Endometrial microvascular endothelial cells (primary cell): ENCODE results near the gene ZNF598. TPM values are rescaled to one million over a fixed set of nuclear protein-coding genes. Genes with fewer than 3 reads are reported as not detected.
"Not testable (repeated sequence)": the region's sequence is repeated elsewhere in the genome, so short reads cannot be mapped to it uniquely, and the experiment has no call there.

ENCODE experiments used
- in situ Hi-C: cut with HindIII; loops from 2 replicates; pipeline ENCODE4 v1.10.0; 2017; ENCODE audit warnings: low sequenced_read_pairs, low pct_unique_long_range_greater_than_20kb; ENCODE audit errors: inconsistent ontology term
- total RNA-seq: library from RNA; depleted of rRNA; stranded (reverse); fragments of >200 nt; gene quantifications from one replicate; pipeline ENCODE4 v1.2.3, GENCODE V29; 2015; ENCODE audit errors: inconsistent ontology term

Gene ZNF598
- total RNA-seq, 1 donor from 2014 or later, result 50.6 TPM

DNA sequence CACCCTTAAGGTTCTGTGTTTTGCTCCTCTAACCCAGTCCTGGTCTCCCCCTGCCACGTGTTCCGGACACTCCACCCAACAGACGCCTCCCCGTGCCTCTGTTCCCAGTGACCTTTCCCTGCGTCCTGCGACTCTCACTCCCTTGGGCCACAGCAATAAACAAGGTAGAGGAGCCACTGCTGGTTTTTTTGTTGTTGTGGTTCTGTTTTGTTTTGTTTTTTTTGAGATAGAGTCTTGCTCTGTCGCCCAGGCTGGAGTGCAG, 6.3 kb upstream of the ZNF598 start:
- in situ Hi-C loops, result no loop called here

DNA sequence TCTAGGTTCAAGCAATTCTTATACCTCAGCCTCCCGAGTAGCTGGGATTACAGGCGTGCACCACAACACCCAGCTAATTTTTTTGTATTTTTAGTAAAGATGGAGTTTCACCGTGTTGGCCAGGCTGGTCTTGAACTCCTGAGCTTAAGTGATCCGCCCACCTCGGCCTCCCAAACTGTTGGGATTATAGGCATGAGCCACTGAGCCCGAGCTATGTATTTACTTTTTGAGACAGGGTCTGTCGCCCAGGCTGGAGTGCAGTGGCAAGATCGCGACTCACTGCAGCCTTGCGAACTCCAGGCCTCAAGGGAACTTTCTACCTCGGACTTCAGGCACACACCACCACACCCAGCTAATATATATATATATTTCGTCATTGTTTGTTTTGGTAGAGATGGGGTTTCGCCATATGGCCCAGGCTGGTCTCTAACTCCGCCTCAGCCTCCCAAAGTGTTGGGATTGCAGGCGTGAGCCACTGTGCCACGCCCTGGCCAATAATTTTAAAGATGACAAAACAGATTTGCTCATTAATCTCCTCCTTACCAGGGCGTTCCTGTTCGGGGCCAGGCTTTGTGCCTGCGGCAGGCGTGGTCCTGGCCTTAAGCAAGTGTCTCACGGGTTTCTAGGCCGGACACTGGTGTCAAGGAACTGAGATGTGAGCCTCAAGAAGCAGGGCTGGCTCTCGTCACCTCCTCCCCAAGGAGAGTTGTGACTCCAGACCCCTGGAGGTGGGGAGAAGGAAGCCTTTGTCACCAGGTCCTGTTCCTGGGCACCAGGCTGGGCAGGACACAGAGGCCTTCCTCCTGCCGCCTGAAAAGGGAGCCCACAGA, 5.7 kb upstream of the ZNF598 start:
- in situ Hi-C loops, result no loop called here

DNA sequence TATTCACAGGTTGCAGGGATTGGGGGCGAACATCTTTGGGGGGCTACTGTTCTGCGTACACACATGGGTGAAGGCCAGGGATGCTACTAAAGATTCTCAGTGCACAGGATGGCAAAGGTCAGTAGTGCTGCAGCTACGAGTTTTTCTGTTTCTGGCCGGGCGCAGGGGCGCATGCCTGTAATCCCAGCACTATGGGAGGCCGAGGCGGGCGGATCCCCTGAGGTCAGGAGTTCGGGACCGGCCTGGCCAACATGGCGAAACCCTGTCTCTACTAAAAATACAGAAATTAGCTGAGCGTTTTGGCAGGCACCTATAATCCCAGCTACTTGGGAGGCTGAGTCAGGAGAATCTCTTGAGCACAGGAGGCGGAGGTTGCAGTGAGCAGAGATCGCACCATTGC, 3.9 kb upstream of the ZNF598 start:
- in situ Hi-C loops, result no loop called here

DNA sequence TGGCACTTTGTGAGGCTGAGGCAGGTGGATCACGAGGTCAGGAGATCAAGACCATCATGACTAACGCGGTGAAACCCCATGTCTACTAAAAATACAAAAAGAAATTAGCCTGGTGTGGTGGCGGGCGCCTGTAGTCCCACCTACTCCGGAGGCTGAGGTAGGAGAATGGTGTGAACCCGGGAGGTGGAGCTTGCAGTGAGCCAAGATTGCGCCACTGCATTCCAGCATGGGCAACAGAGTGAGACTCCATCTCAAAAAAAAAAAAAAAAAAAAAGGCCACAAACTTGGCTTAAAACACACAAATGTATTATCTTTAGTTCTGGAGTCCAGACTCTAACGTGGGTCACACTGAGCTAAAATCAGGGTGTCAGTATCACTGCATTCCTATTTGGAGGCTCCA, 2.1 kb upstream of the ZNF598 start:
- in situ Hi-C loops, result not testable (repeated sequence)

DNA sequence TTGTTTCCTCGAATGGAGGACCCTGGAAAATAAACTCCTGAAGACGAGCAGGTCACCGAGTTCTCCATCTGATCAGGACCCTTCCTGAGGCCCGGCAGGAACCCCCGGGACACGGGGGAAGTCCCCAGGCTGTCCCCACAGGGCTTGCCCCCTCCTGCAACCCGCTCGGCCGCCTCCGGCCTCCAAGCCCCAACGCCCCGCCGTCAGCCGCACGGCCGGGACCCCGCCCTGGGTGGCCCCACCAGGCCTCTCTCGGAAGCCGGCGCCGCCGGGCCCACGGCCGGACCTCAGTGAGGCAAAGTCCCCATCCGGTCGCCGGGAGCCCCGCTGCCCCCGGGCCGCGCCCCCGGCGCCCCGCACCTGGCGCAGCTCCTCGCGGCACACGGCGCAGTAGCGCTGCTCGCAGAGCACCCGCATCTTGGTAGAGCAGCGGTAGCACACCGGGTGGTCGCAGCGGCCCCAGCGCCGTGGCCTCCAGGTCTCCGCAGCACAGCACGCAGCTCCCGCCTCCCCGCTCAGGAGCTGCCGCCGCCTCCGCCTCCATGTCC, 383 bp downstream of the ZNF598 start:
- in situ Hi-C loops, result no loop called here

DNA sequence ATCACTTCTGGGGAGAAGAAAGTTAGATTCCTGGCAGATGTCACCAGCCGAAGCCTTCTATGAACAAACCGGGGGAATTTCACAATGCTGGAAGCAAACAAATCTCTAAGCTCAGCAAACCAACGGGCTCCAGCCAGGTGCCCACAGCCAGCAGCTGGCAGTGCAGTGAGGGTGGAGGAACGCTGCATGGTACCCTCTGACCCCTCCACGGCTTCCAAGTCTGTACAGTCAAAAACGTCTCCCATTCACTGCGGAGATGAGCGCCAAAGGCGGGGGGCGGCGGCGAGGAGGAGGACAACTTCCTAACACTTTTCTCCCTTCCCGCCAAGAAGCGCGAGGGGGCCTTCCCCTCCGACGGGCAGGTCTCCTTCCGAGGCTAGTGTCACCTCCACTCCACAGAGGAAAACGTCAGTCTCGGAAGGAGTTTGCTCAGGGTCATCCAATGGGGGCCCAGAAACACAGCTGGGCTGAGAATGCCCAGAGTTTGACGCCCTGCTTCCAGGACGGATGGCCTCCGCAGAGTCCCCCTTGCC, 924 bp downstream of the ZNF598 start:
- in situ Hi-C loops, result no loop called here

DNA sequence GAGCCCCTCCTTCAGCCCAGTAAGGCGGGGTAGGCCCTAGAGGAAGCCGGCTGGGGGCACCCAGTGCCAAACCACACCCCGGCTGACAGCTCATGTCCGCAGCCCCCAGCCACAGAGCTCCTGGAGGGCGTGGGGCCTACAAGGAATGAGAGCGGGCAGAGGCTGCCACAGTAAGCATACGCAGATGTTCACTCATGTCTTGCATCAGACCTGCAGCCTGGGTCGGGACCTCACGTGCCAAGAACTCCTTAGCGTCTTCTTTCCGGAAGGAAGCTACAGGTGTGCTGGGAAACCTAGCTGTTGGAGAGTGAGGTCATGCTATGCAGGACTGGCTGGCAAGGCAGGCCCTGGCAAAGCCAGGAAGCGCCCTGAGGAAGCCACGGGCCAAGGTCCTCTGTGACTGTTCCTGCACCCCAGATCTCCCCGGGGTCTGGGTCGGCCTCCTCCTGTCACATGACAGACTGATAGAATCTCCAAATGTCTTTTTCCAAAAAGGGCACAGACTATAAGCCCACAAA, 1.6 kb downstream of the ZNF598 start:
- in situ Hi-C loops, result no loop called here

DNA sequence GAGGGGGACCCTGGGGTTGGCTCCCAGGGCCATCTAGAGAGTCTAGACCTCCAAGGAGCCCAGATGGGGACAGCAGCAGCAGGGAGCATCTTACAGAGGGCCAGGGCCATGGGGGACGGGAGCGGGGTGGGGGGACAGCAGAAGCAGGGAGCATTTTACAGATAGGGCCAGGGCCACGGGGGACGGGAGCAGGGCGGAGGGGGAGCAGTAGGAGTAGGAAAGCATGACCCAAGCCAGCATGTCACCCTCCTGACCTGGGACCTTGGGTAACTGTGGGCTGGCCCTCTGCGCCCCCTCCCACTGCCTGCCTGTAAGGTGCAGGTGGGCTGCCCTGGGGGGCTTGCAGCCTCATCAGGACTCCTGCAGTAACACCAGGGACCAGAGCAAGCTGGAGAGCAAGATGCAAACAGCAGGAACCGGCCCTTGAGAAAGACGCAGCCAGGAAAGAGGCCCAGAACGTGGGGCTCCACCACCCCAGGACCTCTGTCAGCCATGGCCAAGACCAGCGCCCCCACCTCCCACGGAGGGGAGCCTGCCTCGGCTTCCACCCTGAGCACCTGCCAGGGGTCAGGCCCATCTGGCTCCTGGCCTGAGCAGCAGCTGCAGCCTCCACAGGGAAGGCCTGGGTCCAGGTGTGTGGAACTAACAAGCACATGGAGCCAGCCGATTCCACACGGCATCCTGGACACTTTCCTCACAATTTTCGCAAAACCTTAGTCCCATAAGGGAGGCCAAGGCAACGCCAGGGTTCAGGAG, 2.4 kb downstream of the ZNF598 start:
- in situ Hi-C loops, result no loop called here

DNA sequence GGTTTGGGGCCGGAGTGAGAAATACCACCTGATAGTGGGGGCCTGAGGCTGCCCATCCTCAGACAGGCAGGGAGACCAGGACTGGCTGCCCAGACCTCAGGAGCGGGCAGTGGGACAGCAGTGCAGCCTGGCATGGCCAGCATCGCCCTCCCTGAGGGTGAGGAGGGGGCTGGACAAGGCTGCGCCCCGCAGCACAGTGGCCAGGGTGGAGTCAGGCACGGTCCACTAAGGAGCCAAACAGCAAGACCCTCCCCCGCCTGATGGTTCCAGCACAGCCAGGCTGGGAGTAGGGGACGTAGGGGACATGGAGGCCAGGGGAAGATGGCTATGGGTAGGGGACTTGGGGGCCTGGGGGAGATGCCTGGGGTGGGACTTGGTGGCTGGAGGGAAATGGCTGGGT, 3.3 kb downstream of the ZNF598 start:
- in situ Hi-C loops, result no loop called here

DNA sequence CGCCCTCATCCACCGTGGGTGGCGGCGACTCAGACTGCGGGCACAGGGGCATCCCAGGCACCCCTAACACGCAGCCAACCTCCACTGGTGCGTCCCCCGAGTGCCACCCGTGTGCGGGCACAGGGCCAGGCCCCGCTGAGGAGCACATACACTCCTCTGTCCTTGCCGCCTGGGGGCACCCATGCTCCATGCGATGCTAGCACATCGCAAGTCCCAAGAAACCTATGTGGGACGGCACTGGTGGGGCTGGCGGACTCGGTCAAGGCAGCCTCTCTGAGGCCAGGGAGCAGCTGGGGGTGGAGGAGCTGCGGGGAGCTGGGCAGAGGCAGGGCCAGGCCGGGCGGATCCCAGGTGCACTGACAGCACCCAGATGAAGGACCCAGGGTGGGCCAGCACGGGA, 4.0 kb downstream of the ZNF598 start:
- in situ Hi-C loops, result no loop called here

DNA sequence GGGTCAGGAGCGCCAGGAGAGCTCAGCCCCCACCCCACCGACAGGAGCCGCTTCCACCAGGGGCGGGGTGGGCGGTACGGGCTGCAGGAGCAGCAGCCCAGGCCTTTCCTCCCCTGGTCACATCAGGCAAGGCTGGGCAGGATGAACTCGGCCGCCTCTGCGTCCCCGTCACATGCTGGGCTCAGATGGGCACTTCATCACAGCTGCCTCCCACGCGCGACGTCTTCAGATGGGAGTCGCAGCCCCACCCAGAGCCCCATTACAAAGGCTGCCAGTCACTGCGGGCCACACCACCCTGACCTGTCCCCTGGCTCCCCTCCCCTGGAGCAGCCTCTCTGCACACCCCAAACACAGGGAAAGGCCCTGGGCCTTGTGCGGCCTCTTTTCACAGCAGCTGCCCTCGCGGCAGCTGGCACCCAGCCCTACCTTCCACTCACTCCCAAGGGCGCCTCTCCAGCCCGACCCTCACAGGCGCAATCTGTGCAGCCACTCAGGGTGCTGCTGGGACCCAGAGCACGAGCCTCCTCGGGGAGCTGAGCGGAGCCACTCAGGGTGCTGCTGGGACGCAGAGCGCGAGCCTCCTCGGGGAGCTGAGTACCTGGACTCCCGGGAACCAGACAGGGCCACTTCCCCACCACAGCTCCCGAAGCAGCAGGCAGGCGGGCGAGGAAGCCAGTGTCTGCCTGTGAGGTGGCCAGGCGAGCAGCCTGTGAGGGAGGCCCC, 4.7 kb downstream of the ZNF598 start:
- in situ Hi-C loops, result no loop called here

DNA sequence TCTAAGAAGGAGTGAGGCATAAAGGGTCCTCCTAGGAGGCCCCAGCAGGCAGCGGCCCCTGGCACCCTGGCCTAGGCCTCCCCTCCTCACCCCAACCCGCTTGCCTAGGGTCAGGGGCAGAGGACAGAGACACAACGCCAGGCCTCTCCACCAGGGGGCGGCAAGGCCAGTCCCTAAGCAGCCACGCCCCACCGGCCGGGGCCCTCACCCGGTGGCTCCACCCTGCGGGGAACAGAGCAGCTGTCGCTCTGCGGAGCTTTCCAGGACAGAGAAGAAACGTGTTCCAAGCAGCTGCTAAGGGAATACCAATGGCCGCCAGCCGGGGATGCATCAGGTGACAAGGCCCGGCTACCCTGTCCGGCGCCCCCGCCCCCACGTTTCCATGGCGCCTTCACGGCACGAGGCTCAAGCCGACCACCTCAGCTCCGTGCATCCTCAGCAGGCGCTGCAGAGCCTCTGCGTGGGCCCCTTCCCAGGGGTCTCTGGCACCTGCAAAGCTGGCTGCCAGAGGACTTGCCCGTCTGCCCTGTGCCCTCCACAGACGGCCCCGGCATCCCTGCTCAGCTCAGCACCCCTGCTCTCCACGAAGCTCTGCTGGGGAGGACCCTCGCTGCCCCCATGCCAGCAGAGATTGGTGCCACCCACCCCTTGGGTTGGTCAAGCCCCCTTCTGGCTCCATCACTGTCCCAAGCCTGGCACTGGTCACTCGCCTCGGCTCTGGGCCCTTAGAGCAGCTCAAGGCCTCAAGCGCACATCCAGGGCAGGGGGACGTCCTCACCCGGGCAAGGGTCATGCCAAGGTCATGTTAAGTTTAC, 5.6 kb downstream of the ZNF598 start:
- in situ Hi-C loops, result no loop called here

DNA sequence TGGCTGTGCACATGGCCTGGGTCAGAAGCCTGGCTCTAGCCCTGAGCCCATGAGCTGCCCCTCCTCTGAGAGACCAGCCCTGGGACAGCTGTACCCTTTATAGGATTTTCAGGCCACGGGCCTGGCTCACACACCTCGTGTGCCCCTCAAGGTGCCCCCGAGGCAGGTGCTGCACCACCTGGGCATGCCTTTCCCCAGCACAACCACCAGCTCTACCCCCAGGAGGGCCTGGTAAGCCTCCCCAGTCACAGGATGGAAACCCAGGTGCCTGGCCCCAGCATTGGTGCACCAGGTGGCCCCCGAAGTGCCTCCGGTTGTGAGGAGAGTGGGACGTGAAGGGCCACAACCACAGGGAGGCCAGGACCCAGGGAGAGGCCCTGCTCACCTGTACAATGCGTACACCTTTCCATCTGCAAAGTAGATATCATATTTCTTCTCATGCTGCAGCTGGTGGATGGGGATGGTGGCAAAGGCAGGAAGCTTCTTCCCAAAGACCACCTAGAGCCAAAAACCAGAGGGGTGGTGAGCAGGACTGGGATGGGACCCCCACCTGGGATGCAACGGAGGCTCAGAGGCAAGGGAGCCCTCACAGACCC, 6.3 kb downstream of the ZNF598 start:
- in situ Hi-C loops, result no loop called here

DNA sequence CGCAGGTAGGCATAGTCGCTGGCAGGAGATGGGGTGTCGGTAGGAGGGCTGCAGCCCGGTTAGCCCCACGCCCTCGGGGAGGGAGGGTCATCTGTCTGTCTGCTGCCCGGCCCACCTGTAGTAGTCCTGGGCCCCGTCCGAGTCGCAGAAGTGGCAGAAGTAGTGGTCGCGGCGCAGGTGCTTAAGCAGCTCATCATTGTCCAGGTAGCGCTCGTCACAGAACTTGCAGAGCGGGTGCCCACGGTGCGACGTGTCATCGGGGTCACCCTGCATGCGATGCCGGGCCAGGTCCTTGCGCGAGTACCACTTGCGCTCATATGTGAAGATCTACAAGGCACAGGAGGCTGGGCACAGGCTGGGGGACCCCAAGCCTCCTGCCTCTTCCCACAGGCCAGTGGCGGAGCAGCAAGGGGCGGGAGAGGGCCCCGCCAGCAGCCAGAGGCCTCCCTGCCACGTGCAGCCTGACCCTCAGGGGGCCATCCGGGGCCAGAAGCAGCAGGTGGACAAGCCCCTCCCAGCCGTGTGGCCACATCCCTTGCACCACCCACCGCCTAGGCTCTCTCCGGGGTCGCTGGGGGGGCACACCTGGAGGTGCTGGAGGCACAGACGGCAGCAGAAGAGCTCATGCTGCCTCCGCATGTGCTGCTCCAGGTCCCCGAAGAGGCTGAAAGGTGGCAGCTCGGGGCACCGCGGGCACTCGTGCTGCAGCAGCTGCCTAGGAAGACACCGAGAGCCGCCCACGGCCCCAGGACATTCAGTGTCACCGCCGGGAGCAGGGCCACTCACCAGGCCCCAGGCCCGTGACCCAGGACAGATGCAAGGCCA, 7.0 kb downstream of the ZNF598 start:
- in situ Hi-C loops, result no loop called here

DNA sequence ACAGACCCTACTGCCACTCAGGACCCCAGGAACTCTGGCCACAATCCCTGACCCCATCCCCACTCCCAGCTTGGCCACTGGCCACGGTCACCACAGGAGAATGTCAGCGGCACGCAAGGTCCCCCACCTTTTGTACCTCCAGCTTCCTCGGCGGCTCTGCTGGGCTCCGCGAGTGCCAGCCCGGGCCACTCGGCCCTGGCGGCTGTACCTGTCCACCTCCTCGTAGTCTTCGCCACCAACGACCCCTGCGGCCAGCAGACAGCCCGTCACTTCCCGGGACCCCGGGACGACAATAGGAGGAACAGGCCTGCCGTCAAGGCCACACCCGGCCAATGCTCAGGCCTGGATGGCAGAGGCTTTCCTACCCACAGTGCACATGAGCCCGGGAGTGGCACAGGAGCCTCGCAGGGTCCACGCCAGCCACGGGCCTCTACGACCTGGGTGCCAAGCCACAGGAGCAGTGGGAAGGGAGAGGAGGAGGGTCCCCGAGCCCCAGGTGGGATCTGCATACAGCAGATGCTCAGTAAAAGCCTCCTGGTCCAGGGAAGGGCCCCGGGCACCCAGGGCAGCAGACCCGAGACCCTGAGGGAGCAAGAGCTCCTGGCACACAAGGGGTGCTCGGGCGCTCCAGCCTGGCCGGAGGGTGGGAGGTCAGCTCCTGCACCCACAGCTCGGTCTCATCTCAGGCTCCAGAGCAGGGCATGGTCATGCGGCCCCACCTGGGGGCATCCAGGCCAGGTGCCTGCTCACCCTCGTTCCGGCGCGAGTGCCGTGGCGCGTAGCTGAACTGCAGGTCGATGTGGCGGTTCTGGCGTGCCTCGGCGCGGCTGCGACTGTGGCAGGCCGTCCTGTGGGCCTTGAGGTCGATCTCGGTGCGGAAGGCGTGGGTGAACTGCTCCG, 7.9 kb downstream of the ZNF598 start:
- in situ Hi-C loops, result no loop called here

DNA sequence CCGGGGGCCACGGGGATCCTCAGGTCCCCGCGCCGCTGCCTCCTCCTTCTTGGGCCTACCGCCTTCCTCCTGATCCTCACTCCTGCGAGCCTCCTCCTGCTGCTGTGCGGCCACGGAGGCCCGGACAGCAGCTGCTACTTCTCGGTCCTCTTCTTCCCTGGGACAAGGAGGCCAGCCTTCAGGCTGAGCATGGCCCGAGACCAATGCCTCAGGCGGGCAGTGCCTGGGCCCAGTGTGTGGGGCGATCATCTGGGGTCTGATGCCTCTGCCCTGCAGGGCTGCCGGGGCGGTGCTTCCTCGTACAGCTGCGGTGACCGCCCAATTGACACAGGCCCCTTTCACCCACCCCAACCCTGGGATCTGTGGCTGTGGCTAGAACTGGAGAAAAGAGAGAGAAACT, 8.6 kb downstream of the ZNF598 start:
- in situ Hi-C loops, result no loop called here
